Nephron progenitor cell (in vitro differentiated cells): Measurements from ENCODE around the gene TRIM2.
"Not testable (repeated sequence)": the region's sequence is repeated elsewhere in the genome, so short reads cannot be mapped to it uniquely, and the experiment has no call there.

Experiments
- DNase-seq: peaks from one replicate; pipeline ENCODE4 v3.0.0; 2021
- H3K27ac Mint-ChIP-seq: 2 replicates; pipeline ENCODE4 v1.8.0; 2021; ENCODE audit warnings: mild to moderate bottlenecking, moderate library complexity, mixed read lengths
- H3K27me3 Mint-ChIP-seq: 2 replicates; pipeline ENCODE4 v1.8.0; 2021; ENCODE audit warnings: mild to moderate bottlenecking, low read depth, mixed read lengths; ENCODE audit not compliant: poor library complexity
- H3K36me3 Mint-ChIP-seq: 2 replicates; pipeline ENCODE4 v1.8.0; 2021; ENCODE audit warnings: low read depth, mixed read lengths
- H3K4me1 Mint-ChIP-seq: 2 replicates; pipeline ENCODE4 v1.8.0; 2021; ENCODE audit warnings: mixed read lengths
- H3K4me3 Mint-ChIP-seq: 2 replicates; pipeline ENCODE4 v1.8.0; 2021; ENCODE audit warnings: mild to moderate bottlenecking, moderate library complexity, mixed read lengths
- H3K9me3 Mint-ChIP-seq: 2 replicates; pipeline ENCODE4 v1.8.0; 2021; ENCODE audit warnings: mild to moderate bottlenecking, moderate library complexity, mixed read lengths
- CTCF ChIP-seq: fragments of 200-600 bp; sonication (generic); IDR thresholded peaks from 2 replicates; pipeline ENCODE4 v1.5.0; 2021; ENCODE audit warnings: antibody characterized with exemption

Gene TRIM2

GRCh38 chr4:153160821-153161220 is 43.4 kb upstream of the TRIM2 start:
- H3K27me3 Mint-ChIP-seq: peaks cover 28% of the 10 kb centered on the region
- DNase-seq: no peak
- no peak overlapping the region for H3K4me3 Mint-ChIP-seq
- H3K36me3 Mint-ChIP-seq: peaks cover 14% of the 10 kb centered on the region
- peaks cover 24% of the 10 kb centered on the region for H3K9me3 Mint-ChIP-seq
- peaks cover 31% of the 10 kb centered on the region for H3K4me1 Mint-ChIP-seq
- TF ChIP-seq CTCF: no peak
- H3K27ac Mint-ChIP-seq: no peak overlapping the region

DNA sequence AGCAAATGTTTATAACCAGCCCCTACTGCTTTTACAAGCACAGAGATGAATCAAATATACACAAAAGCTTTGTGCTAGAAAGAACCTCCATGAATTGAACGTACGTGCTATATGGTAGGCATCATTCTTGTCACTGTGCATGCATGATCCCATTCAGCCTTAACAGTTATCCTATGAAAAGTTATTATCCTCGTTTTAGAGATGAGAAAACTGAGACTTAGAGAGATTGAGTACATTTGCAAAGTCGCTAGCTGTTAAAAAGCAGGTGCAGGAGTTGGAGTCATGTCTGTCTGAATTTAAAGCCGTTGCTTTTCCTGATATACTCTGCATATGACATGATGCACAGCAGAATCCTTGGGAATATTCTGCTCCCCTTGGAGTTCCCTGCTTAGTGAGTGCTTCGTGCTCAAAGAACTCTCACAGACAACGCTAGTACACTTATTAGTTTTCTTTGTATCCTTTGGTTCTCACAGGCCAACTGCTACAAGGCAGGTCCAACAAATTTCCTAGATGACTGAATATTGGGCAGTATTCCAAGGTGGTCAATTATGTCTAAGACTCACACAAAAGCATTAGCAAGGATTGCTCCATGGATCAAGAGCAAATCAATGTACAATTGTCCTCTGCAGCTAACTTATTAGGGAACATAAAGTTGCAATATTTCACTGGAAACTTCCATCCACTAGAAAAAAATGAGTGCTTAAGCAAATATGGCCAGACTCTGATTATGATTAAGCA is 42.8 kb upstream of the TRIM2 start:
- Mint-ChIP-seq H3K27me3 (peaks cover 31% of the 10 kb centered on the region), H3K4me1 (peaks cover 31% of the 10 kb centered on the region), H3K36me3 (peaks cover 20% of the 10 kb centered on the region), H3K9me3 (peaks cover 28% of the 10 kb centered on the region), H3K4me3 (no peak overlapping the region), H3K27ac (no peak overlapping the region)
- DNase-seq: no peak
- TF ChIP-seq CTCF: no peak

DNA sequence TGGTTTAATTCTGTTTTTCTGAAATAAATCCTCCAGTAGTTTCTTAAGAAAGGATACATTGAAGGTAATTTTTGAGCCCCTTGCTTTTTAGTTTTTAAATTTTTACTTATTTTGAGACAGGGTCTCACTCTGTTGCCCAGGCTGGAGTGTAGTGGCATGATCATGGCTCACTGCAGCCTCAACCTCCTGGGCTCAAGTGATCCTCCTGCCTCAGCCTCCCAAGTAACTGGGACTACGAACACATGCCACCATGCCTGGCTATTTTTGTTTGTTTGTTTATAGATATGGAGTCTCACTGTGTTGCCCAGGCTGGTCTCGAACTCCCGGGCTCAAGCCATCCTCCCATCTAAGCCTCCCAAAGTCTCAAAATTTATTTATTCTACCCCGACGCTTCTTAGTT is 39.0 kb upstream of the TRIM2 start:
- peaks cover 21% of the 10 kb centered on the region for H3K27me3 Mint-ChIP-seq

GRCh38 chr4:153166716-153167501 is 37.3 kb upstream of the TRIM2 start:
- H3K9me3 Mint-ChIP-seq: peaks cover 28% of the 10 kb centered on the region
- peaks cover 20% of the 10 kb centered on the region for H3K36me3 Mint-ChIP-seq
- peaks cover 34% of the 10 kb centered on the region for H3K4me1 Mint-ChIP-seq
- peaks cover 14% of the 10 kb centered on the region for H3K27me3 Mint-ChIP-seq
- DNase-seq: no peak
- TF ChIP-seq CTCF: no peak
- H3K4me3 Mint-ChIP-seq: no peak overlapping the region
- no peak overlapping the region for H3K27ac Mint-ChIP-seq

More for the DNA sequence above, 39.0 kb upstream of the TRIM2 start:
- not testable (repeated sequence) for H3K4me3 Mint-ChIP-seq, H3K27ac Mint-ChIP-seq, DNase-seq
- Mint-ChIP-seq H3K4me1 (peaks cover 34% of the 10 kb centered on the region), H3K36me3 (peaks cover 20% of the 10 kb centered on the region), H3K9me3 (peaks cover 28% of the 10 kb centered on the region)

DNA sequence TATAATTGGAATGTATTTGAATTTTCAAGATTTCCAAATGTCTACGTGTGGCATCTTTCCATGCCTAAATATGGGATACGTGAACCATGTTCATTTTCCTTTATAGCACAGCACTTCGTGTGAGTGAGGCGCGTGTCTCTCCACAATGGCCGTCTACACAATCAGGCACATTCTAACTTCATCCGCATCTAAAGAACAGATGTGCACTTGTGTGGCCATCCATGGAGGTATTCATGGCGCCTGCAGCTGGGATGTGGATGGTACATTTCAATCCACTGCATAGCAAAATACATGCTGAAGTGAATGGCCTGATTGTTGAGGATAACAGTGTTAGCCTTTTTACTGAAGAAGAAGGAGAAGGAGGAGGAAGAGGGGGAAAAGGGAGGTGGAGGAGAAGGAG is 34.5 kb upstream of the TRIM2 start:
- H3K9me3 Mint-ChIP-seq: peaks cover 15% of the 10 kb centered on the region
- H3K4me1 Mint-ChIP-seq: peaks cover 41% of the 10 kb centered on the region
- DNase-seq: no peak
- no peak overlapping the region for H3K27ac Mint-ChIP-seq
- TF ChIP-seq CTCF: no peak
- H3K36me3 Mint-ChIP-seq: peaks cover 14% of the 10 kb centered on the region
- peaks cover 16% of the 10 kb centered on the region for H3K27me3 Mint-ChIP-seq
- no peak overlapping the region for H3K4me3 Mint-ChIP-seq

DNA sequence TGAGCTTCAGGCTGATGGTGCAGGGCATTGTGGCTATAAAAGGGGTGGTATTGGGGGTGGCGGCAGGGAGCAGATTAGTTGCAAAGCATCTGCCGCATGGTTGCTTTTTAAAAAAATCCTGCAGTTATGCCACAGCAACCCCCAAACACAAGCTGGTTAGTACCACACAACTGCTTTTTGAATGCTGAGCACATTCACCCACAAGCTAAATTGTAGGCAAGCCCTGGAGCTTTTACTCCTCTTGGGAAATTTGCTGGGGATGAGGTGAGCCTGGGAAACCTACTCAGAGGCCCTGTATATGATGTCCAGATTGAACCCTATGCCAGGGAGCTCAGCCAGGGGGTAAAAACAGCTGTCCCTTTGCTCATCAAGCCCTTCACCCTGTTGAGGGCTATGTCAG is 33.8 kb upstream of the TRIM2 start:
- Mint-ChIP-seq H3K27ac (no peak overlapping the region), H3K9me3 (peaks cover 8% of the 10 kb centered on the region), H3K36me3 (peaks cover 9% of the 10 kb centered on the region), H3K4me3 (no peak overlapping the region), H3K27me3 (peaks cover 13% of the 10 kb centered on the region), H3K4me1 (peaks cover 41% of the 10 kb centered on the region)
- TF ChIP-seq CTCF: no peak
- no peak for DNase-seq
